Spleen (tissue), 11 donors: Measurements from ENCODE around the gene CYP4F22. TPM values are rescaled to one million over a fixed set of nuclear protein-coding genes. Genes with fewer than 3 reads are reported as not detected.

Experiments used
- DNase-seq: peaks from one replicate; pipeline ENCODE4 v3.0.0-alpha.2; 2020
- H3K27ac ChIP-seq, 8 donors: fragments of 200-600 bp; sonication (generic) in 7 of 8; 1 replicate in 4 of 8; 2 replicates in 4 of 8; pipeline versions ENCODE4 v1.5.0 to v1.8.0; 2016 to 2021; ENCODE audit warnings: inconsistent platforms in 4 of 8, mild to moderate bottlenecking in 4 of 8, moderate library complexity in 1 of 8
- H3K27me3 ChIP-seq, 7 donors: fragments of 200-600 bp; sonication (generic) in 6 of 7; replicated peaks in 1 of 7; 1 replicate in 4 of 7; 2 replicates in 3 of 7; pipeline versions ENCODE4 v1.5.0 to v1.8.0; 2016 to 2021; ENCODE audit warnings: inconsistent platforms in 3 of 7, mild to moderate bottlenecking in 1 of 7
- H3K36me3 ChIP-seq, 6 donors: fragments of 200-600 bp; sonication (generic) in 5 of 6; 1 replicate in 4 of 6; 2 replicates in 2 of 6; pipeline versions ENCODE4 v1.5.0 to v1.8.0; 2016 to 2021; ENCODE audit warnings: inconsistent platforms in 2 of 6
- H3K4me1 ChIP-seq, 6 donors: fragments of 200-600 bp; sonication (generic) in 5 of 6; 1 replicate in 3 of 6; 2 replicates in 3 of 6; pipeline versions ENCODE4 v1.5.0 to v1.8.0; 2016 to 2021; ENCODE audit warnings: inconsistent platforms in 3 of 6
- H3K4me3 ChIP-seq, 8 donors: fragments of 200-600 bp; sonication (generic) in 7 of 8; 1 replicate in 4 of 8; 2 replicates in 4 of 8; pipeline versions ENCODE4 v1.5.0 to v1.8.0; 2016 to 2021; ENCODE audit warnings: inconsistent platforms in 4 of 8, mild to moderate bottlenecking in 4 of 8, moderate library complexity in 2 of 8
- H3K9me3 ChIP-seq, 8 donors: fragments of 200-600 bp; sonication (generic) in 7 of 8; 1 replicate in 4 of 8; 2 replicates in 4 of 8; pipeline versions ENCODE4 v1.5.0 to v1.8.0; 2016 to 2021; ENCODE audit warnings: inconsistent platforms in 4 of 8
- CTCF ChIP-seq, 11 experiments: fragments of 200-600 bp in 7 of 11; fragments of 450-650 bp in 4 of 11; sonication (generic) in 4 of 11; IDR thresholded peaks in 8 of 11; conservative IDR thresholded peaks in 3 of 11; 1 replicate in 7 of 11; 2 replicates in 4 of 11; pipeline versions ENCODE4 v1.4.0 to v1.8.0; 2016 to 2021; ENCODE audit warnings: antibody characterized with exemption in 11 of 11, inconsistent platforms in 4 of 11, mild to moderate bottlenecking in 1 of 11
- POLR2A ChIP-seq, 3 donors: fragments of 450-650 bp; IDR thresholded peaks; one replicate each; pipeline ENCODE4 v1.5.1; 2017; ENCODE audit warnings: antibody characterized with exemption in 3 of 3, mild to moderate bottlenecking in 1 of 3
- POLR2AphosphoS5 ChIP-seq, 3 donors: sonication (generic); formaldehyde crosslinking; IDR thresholded peaks; one replicate each; pipeline ENCODE4 v1.5.1; 2017; ENCODE audit warnings: antibody characterized with exemption in 3 of 3
- WGBS, 5 donors: extraction: QIAGEN DNeasy Blood & Tissue Kit in 3 of 5; methylation state at CpG; one replicate each; pipeline versions ENCODE4 v1.1.5 to v1.1.7; 2013 to 2018; 5-methylcytosine and 5-hydroxymethylcytosine counted together
- intact Hi-C: fragments of 100-400 bp; cut with DNase I; formaldehyde crosslinking; loops from one replicate; pipeline ENCODE4 v1.15.0; 2023; ENCODE audit warnings: low total_unique reads
- polyA plus RNA-seq, 3 donors: library from polyadenylated mRNA; stranded (reverse); fragments of 200-250 nt; gene quantifications; one replicate each; pipeline ENCODE4 v1.2.1, GENCODE V29; 2013
- total RNA-seq, 7 donors: library from RNA; depleted of rRNA in 3 of 7; stranded (reverse); fragments of >200 nt in 3 of 7; fragmentation: NEBNext Ultra II Directional in 4 of 7; extraction: Animal tissue kit (Norgen Biotek cat#: 25700) in 4 of 7; gene quantifications; one replicate each; pipeline versions ENCODE4 v1.1.0 to v1.2.1, GENCODE V29; 2016 to 2021
- donor health status: healthy with polysubstance abuse.
- donor health status: DM: no; HTN: no; CAD: no; lungs with moderate emphysema.
- donor health status: DM: no; HTN: no; CAD: no.
- donor health status: Bipolar disorder and iron deficiency.
- donor health status: healthy.
- donor health status: DM: no; HTN: no; CAD: no.
- donor health status: DM: yes; HTN: yes; CAD: no.

Gene CYP4F22
- total and polyA plus RNA-seq, 10 donors, result 0.10 to 1.2 (median 0.29) TPM; not detected in 2

GRCh38 chr19:15517778-15518177 lies 9.5 kb downstream of the CYP4F22 start:
- intact Hi-C loops, result no loop called here
- H3K27ac ChIP-seq, result no peak overlapping the region
- TF ChIP-seq POLR2A (IDR thresholded peaks at IDR 0.05), result no peak
- no peak for TF ChIP-seq CTCF (IDR thresholded peaks at IDR 0.05 in 8 of 11, conservative IDR thresholded peaks at IDR 0.05 in 3 of 11)
- no peak for TF ChIP-seq POLR2AphosphoS5 (IDR thresholded peaks at IDR 0.05)

DNA sequence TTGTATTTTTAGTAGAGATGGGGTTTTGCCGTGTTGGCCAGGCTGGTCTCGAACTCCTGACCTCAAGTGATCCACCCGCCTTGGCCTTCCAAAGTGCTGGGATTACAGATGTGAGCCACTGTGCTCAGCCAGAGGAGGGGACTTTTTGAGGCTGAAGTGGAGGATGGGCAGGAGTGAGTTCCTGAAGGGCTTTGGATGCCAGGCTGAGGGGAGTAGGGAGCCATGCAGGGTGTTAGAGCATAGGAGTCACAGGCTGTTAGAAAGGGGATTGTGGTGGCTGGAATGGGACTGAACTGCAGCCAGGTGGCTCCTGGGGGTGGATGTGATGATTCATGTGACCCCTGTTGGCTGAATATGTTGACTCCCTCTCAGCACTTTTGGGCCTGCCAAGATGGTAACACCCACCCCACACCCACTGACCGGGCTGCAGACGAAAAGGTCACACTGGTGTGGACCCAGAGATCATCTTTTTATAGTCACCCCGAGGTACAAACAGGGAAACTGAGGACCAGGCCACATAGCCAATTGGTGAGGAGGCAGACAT lies 11.2 kb downstream of the CYP4F22 start:
- WGBS, 5 donors, result 80 to 90% (median 86%) methylated on average over 4 to 6 of the region's 6 CpGs

More at GRCh38 chr19:15517778-15518177, 9.5 kb downstream of the CYP4F22 start:
- peaks cover 0 to 16% (median 4%) of the 10 kb centered on the region in 6 donors for H3K4me1 ChIP-seq
- H3K4me3 ChIP-seq, result no peak overlapping the region
- WGBS, 5 donors, result 76 to 94% (median 86%) methylated on average over 1 of the region's 1 CpG
- no peak for DNase-seq
- H3K36me3 ChIP-seq, result no peaks in the 10 kb centered on the region
- H3K27me3 ChIP-seq, result peaks cover 0 to 28% (median 0%) of the 10 kb centered on the region in 7 donors
- peaks cover 0 to 29% (median 20%) of the 10 kb centered on the region in 8 donors for H3K9me3 ChIP-seq

GRCh38 chr19:15524781-15525180 lies 16.5 kb downstream of the CYP4F22 start:
- intact Hi-C loops, result no loop called here
- TF ChIP-seq POLR2A (IDR thresholded peaks at IDR 0.05) (no peak), CTCF (IDR thresholded peaks at IDR 0.05 in 8 of 11, conservative IDR thresholded peaks at IDR 0.05 in 3 of 11) (no peak), POLR2AphosphoS5 (IDR thresholded peaks at IDR 0.05) (no peak)
- 65 to 82% (median 79%) methylated on average over 4 to 5 of the region's 5 CpGs for WGBS, 5 donors
- Histone ChIP-seq H3K27me3 (peaks cover 0 to 19% (median 0%) of the 10 kb centered on the region in 7 donors), H3K27ac (no peak overlapping the region), H3K36me3 (no peaks in the 10 kb centered on the region), H3K4me3 (no peak overlapping the region), H3K4me1 (no peaks in the 10 kb centered on the region), H3K9me3 (peaks cover 0 to 2% (median under 1%) of the 10 kb centered on the region in 8 donors)
- no peak for DNase-seq

More for the DNA sequence above, 11.2 kb downstream of the CYP4F22 start:
- TF ChIP-seq POLR2AphosphoS5 (IDR thresholded peaks at IDR 0.05), result no peak
- no peak for TF ChIP-seq POLR2A (IDR thresholded peaks at IDR 0.05)
- TF ChIP-seq CTCF (IDR thresholded peaks at IDR 0.05 in 8 of 11, conservative IDR thresholded peaks at IDR 0.05 in 3 of 11), result no peak
- Histone ChIP-seq H3K4me3 (no peak overlapping the region), H3K4me1 (peaks cover 0 to 10% (median 3%) of the 10 kb centered on the region in 6 donors), H3K9me3 (peaks cover 0 to 29% (median 20%) of the 10 kb centered on the region in 8 donors), H3K27ac (no peak overlapping the region), H3K27me3 (peaks cover 0 to 32% (median 0%) of the 10 kb centered on the region in 7 donors), H3K36me3 (no peaks in the 10 kb centered on the region)
- intact Hi-C loops, result no loop called here
- no peak for DNase-seq

GRCh38 chr19:15525291-15525690 lies 17.0 kb downstream of the CYP4F22 start:
- Histone ChIP-seq H3K9me3 (peaks cover 0 to 7% (median 5%) of the 10 kb centered on the region in 8 donors), H3K4me3 (no peak overlapping the region), H3K27me3 (peaks cover 0 to 19% (median 0%) of the 10 kb centered on the region in 7 donors), H3K36me3 (no peaks in the 10 kb centered on the region), H3K27ac (no peak overlapping the region), H3K4me1 (no peaks in the 10 kb centered on the region)
- no peak for TF ChIP-seq CTCF (IDR thresholded peaks at IDR 0.05 in 8 of 11, conservative IDR thresholded peaks at IDR 0.05 in 3 of 11)
- no peak for TF ChIP-seq POLR2AphosphoS5 (IDR thresholded peaks at IDR 0.05)
- TF ChIP-seq POLR2A (IDR thresholded peaks at IDR 0.05), result no peak
- DNase-seq, result no peak
- 76 to 88% (median 84%) methylated on average over 15 of the region's 15 CpGs for WGBS, 5 donors
- intact Hi-C loops, result no loop called here
